GM21717 (cell line): ENCODE measurements around the gene ZNF747.
A peak's percentile ranks its signal among the peaks of the same experiment; 100 is the strongest.

Experiments used
- ATAC-seq: cut with Tn5 transposase; IDR thresholded peaks from one replicate; pipeline ENCODE4 v1.9.1; 2021; ENCODE audit warnings: mild to moderate bottlenecking, moderate library complexity; ENCODE audit not compliant: unreplicated experiment

Gene ZNF747

DNA sequence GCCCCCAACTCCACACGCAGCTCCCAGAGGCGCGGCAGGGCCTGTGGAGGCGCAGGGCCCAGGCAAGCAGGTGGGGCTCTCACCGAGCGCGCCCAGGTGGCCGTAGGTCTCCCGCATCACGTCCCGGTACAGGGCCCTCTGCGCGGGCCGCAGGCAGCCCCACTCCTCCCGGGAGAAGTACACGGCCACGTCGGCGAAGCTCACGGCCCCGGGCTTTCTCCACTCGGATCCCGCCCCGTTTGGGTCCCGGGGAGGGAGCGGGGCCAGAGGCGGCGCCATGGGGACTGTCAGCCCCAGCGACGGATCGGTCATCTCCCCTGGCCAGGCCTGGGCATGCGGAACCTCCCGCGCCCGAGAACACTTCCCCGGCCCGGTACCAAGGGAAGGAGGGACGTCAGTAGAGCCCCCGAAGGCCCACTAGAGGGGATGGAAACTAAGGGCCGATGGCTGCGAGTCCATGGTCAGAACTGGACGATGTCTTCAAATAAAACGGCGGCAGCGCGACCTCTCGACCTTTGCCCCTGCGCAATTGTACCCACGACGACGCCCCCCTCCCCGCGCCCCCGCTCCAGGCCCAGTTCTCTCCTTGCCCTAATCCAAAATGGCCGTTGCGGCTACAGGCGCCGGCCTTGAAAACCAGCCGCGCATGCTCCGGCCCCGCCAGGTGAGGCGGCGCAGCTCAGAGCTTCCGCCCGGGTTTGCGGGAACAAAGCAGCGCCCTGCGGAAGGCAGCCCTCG is at the start of gene ZNF747:
Gene ZNF747 (minus strand): TSS at position 491 of the 738 bp plus-strand sequence. CDS start 179 bp downstream, at position 312.
- ATAC-seq = peak; percentile 51

GRCh38 chr16:30582611-30583340 is 48.1 kb upstream of the ZNF747 start:
- no peak for ATAC-seq

DNA sequence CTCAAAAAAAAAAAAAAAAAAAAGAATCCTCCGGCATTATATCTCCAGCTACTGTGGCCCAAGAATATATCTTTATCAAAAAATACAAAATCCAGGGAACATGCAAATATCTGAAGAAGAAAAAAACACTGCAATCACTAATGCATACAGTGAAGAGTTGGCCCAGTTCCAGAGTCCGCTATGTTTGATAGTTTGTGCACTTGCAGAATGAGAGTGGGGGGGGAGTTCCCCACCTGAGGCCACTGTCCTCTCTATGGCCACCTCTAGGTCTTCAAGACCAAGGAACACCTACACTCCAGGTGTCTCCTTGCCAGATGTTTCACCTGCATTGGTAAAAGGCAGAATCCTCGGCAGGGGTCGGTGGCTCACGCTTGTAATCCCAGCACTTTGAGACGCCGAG is 46.8 kb upstream of the ZNF747 start:
- ATAC-seq = no peak

DNA sequence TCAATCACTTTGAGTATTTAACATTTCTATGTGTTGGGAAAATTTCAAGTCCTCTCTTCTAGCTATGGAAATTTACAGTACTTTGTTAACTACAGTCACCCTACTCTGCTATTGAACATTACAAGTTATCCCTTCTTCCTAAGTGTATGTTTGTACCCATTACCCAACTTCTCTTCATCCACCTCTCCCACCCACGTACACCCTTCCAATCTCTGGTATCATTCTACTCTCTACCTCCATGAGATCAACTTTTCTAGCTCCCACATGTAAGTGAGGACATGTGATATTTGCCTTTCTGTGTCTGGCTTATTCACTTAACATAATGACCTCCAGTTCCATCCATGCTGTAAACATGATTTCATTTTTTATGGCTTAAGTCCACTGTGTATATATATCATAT is 40.0 kb upstream of the ZNF747 start:
- no peak for ATAC-seq

- ATAC-seq = peak; percentile 63
Measured at GRCh38 chr16:30571445-30572322, 37.0 kb upstream of the ZNF747 start, which contains the start of gene ZNF688. Gene ZNF688 (minus strand): TSS chr16:30571714. CDS start chr16:30571629, 85 bp downstream.

GRCh38 chr16:30570636-30571444 is 36.2 kb upstream of the ZNF747 start:
- peak; percentile 2 for ATAC-seq

DNA sequence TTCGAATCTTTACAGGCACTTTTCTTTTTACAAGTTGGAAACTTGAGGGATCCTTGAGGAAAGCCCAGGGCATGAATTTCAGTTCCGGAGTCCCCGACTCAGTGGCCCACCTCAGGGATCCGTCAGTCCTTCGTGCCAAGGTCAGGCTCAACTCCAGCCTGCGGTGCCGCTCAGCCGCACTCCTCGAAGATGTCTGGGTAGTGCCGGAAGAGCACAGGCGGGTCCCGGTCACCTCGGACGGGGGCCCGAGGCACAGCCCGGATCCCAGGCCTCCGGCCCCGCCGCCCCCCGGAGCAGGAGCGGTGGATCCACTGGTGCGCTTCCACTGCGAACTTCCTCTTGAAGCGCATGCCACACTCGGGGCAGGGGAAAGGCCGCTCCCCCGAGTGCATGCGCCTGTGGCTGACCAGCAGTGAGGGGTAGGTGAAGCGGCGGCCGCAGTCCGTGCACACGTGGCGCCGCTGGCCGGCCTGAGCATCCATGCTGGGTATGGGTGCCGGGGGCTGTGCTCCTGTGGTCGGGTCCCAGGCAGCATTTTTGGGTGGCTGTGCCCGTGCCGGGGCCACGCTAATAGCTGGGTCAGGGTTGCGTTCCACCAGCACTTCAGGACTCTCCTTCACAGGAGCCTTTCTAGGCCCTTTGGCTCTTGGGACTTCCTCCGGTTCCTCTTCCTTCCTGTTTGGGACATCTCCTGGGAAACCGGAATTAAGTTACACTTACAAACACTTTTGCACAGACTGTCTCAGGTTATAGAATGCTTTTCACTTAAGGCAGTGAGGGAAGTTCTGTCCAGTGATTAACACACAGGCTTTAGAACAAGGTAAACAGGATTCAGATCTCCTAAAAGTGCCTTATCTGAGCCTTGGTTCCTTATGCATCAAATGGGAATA is 35.3 kb upstream of the ZNF747 start:
- no peak for ATAC-seq

DNA sequence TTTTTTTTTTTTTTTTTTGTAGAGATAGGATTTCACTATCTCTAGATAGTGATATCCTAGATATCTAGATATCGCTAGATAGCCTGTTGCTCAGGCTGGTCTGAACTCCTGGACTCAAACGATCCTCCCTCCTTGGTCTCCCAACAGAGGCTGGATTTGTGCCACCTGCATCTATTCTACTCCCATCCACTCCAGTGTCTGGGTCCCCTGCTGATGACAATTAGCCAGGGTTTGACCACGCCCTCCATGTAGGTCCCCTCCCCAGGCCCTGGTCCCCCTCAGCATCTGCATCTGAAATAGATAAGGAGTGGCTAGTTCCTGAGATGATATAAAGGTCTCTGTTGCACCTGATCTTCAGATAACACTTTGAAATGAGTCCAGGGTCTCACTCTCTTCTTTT is 34.6 kb upstream of the ZNF747 start:
- no peak for ATAC-seq

DNA sequence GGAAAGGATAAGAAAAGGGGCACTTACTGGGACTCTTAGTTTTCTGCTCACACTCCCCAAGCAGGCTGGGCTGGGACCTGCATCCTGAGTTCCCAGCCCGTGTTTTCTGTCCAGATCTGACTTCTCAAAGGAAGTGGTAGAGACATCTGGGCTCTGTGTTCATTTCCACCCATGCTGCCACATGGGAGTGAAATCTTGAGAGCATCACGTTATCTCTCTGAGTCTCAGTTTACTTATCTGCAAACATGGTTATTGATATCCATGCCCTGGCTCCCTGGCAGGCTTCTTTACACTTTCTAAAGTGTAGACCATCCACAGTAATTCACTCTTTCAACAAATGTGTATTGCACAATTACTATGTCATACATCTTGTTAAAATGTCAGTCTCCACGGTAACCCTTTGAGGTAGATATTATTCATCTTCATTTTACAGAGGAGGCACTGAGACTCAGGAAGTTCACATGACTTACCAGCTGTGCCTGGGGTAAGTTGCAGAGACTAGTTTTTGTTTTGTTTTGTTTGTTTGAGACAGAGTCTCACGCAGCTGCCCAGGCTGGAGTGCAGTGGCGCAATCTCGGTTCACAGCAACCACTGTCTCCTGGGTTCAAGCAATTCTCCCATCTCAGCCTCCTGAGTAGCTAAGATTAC is 33.5 kb upstream of the ZNF747 start:
- no peak for ATAC-seq

- no peak for ATAC-seq
Measured at GRCh38 chr16:30567160-30567990, 32.7 kb upstream of the ZNF747 start.

GRCh38 chr16:30566531-30566930 is 31.9 kb upstream of the ZNF747 start:
- no peak for ATAC-seq

GRCh38 chr16:30565984-30566383 is 31.3 kb upstream of the ZNF747 start:
- ATAC-seq = no peak

DNA sequence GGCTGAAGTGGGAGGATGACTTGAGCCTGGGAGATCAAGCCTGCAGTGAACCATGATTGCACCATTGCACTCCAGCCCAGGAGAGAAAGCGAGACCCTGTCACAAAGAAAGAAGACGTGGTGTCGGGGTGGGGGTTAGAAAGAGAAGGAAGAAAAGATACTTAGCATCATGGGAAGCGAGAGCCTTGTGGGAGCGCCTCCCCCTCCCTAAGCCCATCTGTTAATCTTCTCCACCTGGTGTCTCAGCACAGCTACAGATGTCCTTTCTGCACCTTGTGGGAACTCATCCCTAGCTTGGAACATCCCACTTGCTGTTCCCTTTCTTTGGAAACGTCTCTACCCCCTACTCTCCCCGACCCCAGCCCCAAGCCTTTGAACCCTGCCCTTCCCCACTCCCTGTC is 30.9 kb upstream of the ZNF747 start:
- ATAC-seq = no peak

DNA sequence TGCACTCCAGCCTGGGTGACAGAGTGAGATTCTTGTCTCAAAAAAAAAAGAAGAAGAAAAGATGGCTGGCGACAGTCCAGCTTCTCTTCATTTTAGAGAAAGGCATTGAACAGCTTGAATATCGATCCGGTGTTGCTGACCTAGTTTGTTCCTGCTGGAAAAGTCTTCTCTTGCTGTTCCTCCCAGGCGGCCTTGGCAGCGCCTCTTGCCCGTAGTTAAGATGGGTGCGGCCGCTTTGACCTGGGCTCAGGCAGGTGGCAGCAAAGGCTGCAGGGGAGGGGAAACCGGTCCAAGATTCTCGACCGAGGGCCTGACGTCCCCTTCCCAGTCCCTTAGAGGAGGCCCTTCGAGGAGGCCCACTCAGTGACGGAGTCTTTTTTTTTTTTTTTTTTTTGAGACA is 27.4 kb upstream of the ZNF747 start:
- no peak for ATAC-seq

DNA sequence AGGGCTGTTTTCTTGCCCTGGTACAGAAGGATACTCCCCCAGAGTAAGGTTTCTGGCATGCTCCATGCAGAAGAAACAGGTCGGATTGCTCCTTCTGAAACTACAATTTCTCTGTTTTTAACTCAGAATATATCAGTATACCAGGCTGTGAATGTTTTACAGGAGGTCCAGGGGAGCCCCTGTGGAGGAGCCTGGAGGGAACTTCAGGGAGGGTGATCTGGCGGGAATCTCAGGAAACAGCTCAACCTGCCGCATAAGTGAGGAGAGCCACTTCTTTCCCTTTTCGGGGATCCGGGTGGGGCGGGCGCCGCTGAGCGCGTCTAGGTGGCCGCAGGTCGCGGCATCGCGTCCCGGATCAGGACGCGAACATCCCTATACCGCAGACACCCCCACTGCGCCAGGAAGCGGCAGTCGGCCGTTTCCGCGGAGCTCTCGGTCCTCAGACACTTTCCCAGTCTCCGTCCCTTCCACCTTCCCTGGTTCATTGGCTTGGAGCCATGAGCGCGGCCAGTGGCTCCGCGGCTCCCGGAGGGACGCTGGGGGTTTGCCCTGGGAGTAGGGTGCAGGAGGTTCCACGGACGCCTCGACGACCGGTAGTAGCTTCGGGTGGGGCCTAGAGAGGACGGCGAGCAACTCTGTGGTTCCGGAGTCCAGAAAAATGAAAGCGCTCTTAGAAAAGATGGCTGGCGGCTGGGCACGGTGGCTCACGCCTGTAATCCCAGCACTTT is 26.6 kb upstream of the ZNF747 start:
- ATAC-seq = no peak

- no peak for ATAC-seq
Measured at GRCh38 chr16:30559690-30560089, 25.0 kb upstream of the ZNF747 start.

GRCh38 chr16:30558789-30559377 is 24.2 kb upstream of the ZNF747 start:
- ATAC-seq = no peak
